Smooth muscle cell (in vitro differentiated cells): ENCODE results near the gene DTNB. TPM values are rescaled to one million over a fixed set of nuclear protein-coding genes. Genes with fewer than 3 reads are reported as not detected.

Source experiments
- DNase-seq: peaks from one replicate; lab custom pipeline; 2025; ENCODE audit not compliant: unreplicated experiment; lab: John Stamatoyannopoulos, UW
- H2AFZ ChIP-seq: fragments of 200-600 bp; sonication (generic); 2 replicates; pipeline ENCODE4 v1.6.0; 2016; ENCODE audit warnings: antibody characterized with exemption, low read depth, mild to moderate bottlenecking
- H3F3A ChIP-seq: fragments of 200-600 bp; sonication (generic); 2 replicates; pipeline ENCODE4 v1.6.0; 2017; ENCODE audit warnings: antibody characterized with exemption, low read depth
- H3K27ac ChIP-seq: fragments of 200-600 bp; sonication (generic); 2 replicates; pipeline ENCODE4 v1.5.1; 2016; ENCODE audit warnings: low read depth, mild to moderate bottlenecking
- H3K27me3 ChIP-seq: fragments of 200-600 bp; sonication (generic); 2 replicates; pipeline ENCODE4 v1.6.1; 2016; ENCODE audit warnings: low read depth, mild to moderate bottlenecking
- H3K36me3 ChIP-seq: fragments of 200-600 bp; sonication (generic); 2 replicates; pipeline ENCODE4 v1.5.1; 2016; ENCODE audit warnings: low read depth
- H3K4me1 ChIP-seq: fragments of 200-600 bp; sonication (generic); 2 replicates; pipeline ENCODE4 v1.5.1; 2016; ENCODE audit warnings: low read depth
- H3K4me2 ChIP-seq: fragments of 200-600 bp; sonication (generic); 2 replicates; pipeline ENCODE4 v1.6.0; 2016; ENCODE audit warnings: mild to moderate bottlenecking
- H3K4me3 ChIP-seq: fragments of 200-600 bp; sonication (generic); 2 replicates; pipeline ENCODE4 v1.5.1; 2016; ENCODE audit warnings: mild to moderate bottlenecking
- H3K79me2 ChIP-seq: fragments of 200-600 bp; sonication (generic); 2 replicates; pipeline ENCODE4 v1.6.0; 2016; ENCODE audit warnings: low read depth, mild to moderate bottlenecking
- H3K9ac ChIP-seq: fragments of 200-600 bp; sonication (generic); 2 replicates; pipeline ENCODE4 v1.6.0; 2016; ENCODE audit warnings: low read depth
- H3K9me3 ChIP-seq: fragments of 200-600 bp; sonication (generic); replicated peaks from 2 replicates; pipeline ENCODE4 v1.5.1; 2016; ENCODE audit warnings: low read depth
- H4K20me1 ChIP-seq: fragments of 200-600 bp; sonication (generic); 2 replicates; pipeline ENCODE4 v1.6.0; 2016; ENCODE audit warnings: low read depth
- WGBS: methylation state at CpG from one replicate; pipeline ENCODE4 v1.1.7; 2016; ENCODE audit warnings: low lambda C conversion rate; 5-methylcytosine and 5-hydroxymethylcytosine counted together
- polyA plus RNA-seq: library from polyadenylated mRNA; unstranded; fragments of >200 nt; fragmentation: Nextera tagmentation; extraction: Ambion mirVana; gene quantifications from 2 replicates; pipeline ENCODE4 v1.2.1, GENCODE V29; 2016
- total RNA-seq: library from RNA; depleted of rRNA; stranded (reverse); fragments of >200 nt; gene quantifications from 2 replicates; pipeline ENCODE4 v1.2.3, GENCODE V29; 2014
- TF ChIP-seq, protein P1 (sequence below): fragments of 200-600 bp; sonication (generic); IDR thresholded peaks from 2 replicates; pipeline ENCODE4 v1.5.1; 2017; ENCODE audit warnings: borderline replicate concordance, mild to moderate bottlenecking, antibody characterized with exemption; ENCODE audit not compliant: insufficient read depth, poor library complexity, severe bottlenecking

DTNB gene
- total and polyA plus RNA-seq, 2 experiments from 2014 or later = 4.9 to 5.4 TPM

- H2AFZ ChIP-seq = no peak overlapping the region
- no peaks in the 10 kb centered on the region for H3K27me3 ChIP-seq
- H3K4me1 ChIP-seq = no peaks in the 10 kb centered on the region
- no peak overlapping the region for H3K9ac ChIP-seq
- H3K9me3 ChIP-seq = no peaks in the 10 kb centered on the region
- no peak overlapping the region for H3K27ac ChIP-seq
- H3K36me3 ChIP-seq = no peaks in the 10 kb centered on the region
- H3K4me3 ChIP-seq = no peak overlapping the region
- H3F3A ChIP-seq = no peaks in the 10 kb centered on the region
- no peaks in the 10 kb centered on the region for H4K20me1 ChIP-seq
- TF ChIP-seq, protein P1, sequence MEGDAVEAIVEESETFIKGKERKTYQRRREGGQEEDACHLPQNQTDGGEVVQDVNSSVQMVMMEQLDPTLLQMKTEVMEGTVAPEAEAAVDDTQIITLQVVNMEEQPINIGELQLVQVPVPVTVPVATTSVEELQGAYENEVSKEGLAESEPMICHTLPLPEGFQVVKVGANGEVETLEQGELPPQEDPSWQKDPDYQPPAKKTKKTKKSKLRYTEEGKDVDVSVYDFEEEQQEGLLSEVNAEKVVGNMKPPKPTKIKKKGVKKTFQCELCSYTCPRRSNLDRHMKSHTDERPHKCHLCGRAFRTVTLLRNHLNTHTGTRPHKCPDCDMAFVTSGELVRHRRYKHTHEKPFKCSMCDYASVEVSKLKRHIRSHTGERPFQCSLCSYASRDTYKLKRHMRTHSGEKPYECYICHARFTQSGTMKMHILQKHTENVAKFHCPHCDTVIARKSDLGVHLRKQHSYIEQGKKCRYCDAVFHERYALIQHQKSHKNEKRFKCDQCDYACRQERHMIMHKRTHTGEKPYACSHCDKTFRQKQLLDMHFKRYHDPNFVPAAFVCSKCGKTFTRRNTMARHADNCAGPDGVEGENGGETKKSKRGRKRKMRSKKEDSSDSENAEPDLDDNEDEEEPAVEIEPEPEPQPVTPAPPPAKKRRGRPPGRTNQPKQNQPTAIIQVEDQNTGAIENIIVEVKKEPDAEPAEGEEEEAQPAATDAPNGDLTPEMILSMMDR = no peak
- no peak for DNase-seq
- no peaks in the 10 kb centered on the region for H3K79me2 ChIP-seq
- 100% methylated on average over 2 of the region's 2 CpGs for WGBS
- H3K4me2 ChIP-seq = no peak overlapping the region
Measured at GRCh38 chr2:25598332-25598731, 75.0 kb downstream of the DTNB start.

GRCh38 chr2:25597881-25598280, 75.5 kb downstream of the DTNB start:
- Histone ChIP-seq H3K4me2 (no peak overlapping the region), H3K79me2 (no peaks in the 10 kb centered on the region), H3K9me3 (no peaks in the 10 kb centered on the region), H3K9ac (no peak overlapping the region), H3F3A (no peaks in the 10 kb centered on the region), H2AFZ (no peak overlapping the region), H3K27me3 (no peaks in the 10 kb centered on the region), H3K4me3 (no peak overlapping the region), H4K20me1 (no peaks in the 10 kb centered on the region), H3K36me3 (no peaks in the 10 kb centered on the region), H3K4me1 (no peaks in the 10 kb centered on the region), H3K27ac (no peak overlapping the region)
- TF ChIP-seq, protein P1 = no peak
- 97% methylated on average over 2 of the region's 2 CpGs for WGBS
- no peak for DNase-seq

GRCh38 chr2:25596516-25597244, 76.7 kb downstream of the DTNB start:
- WGBS = 79% methylated on average over 1 of the region's 1 CpG
- Histone ChIP-seq H3K27ac (no peak overlapping the region), H3K4me1 (no peaks in the 10 kb centered on the region)

More at GRCh38 chr2:25596516-25597244, 76.7 kb downstream of the DTNB start:
- Histone ChIP-seq H2AFZ (no peak overlapping the region), H3K4me3 (no peak overlapping the region), H3K9me3 (no peaks in the 10 kb centered on the region), H3K9ac (no peak overlapping the region), H3F3A (no peaks in the 10 kb centered on the region), H4K20me1 (no peaks in the 10 kb centered on the region), H3K4me2 (no peak overlapping the region), H3K79me2 (no peaks in the 10 kb centered on the region), H3K27me3 (no peaks in the 10 kb centered on the region), H3K36me3 (no peaks in the 10 kb centered on the region)
- no peak for DNase-seq
- TF ChIP-seq, protein P1 = no peak
